PC-3 (cell line): ENCODE data around the gene WHRN.

Experiments
- CTCF ChIP-seq: fragments of 300-600 bp; sonication (generic); conservative IDR thresholded peaks from 2 replicates; pipeline ENCODE4 v1.5.1; 2017; ENCODE audit warnings: antibody characterized with exemption, low read depth, mild to moderate bottlenecking, low read length
- EZH2 ChIP-seq: fragments of 300-600 bp; sonication (generic); IDR thresholded peaks from one replicate; pipeline ENCODE4 v1.6.1; 2017; ENCODE audit warnings: antibody characterized with exemption, mild to moderate bottlenecking, low read length; ENCODE audit not compliant: unreplicated experiment
- EZH2phosphoT487 ChIP-seq: fragments of 300-600 bp; sonication (generic); IDR thresholded peaks from 2 replicates; pipeline ENCODE4 v1.6.1; 2018; ENCODE audit warnings: mild to moderate bottlenecking, antibody characterized with exemption, low read length, borderline replicate concordance

GRCh38 chr9:114505187-114506081 is at the start of gene WHRN:
- TF ChIP-seq CTCF (no peak), EZH2 (no peak), EZH2phosphoT487 (no peak)
